Common myeloid progenitor, CD34-positive (primary cell): Measurements from ENCODE around the gene PNPLA2.
A peak's percentile ranks its signal among the peaks of the same experiment; 100 is the strongest.

Experiments used
- CTCF ChIA-PET: fragments of 350-600 bp; sonication (Branson Sonifier 250); formaldehyde crosslinking; loops from one replicate; lab custom pipeline; 2021; ENCODE audit warnings: antibody characterized with exemption; lab: Charles Lee
- POLR2A ChIA-PET: fragments of 350-600 bp; sonication (Branson Sonifier 250); formaldehyde crosslinking; loops from one replicate; lab custom pipeline; 2021; ENCODE audit warnings: antibody characterized with exemption; lab: Charles Lee
- DNase-seq, 3 donors: peaks; one replicate each; pipeline versions ENCODE4 v3.0.0 to v3.0.0-alpha.2; 2013
- H3K27ac ChIP-seq, 2 experiments: 1 replicate in 1 of 2; 2 replicates in 1 of 2; pipeline ENCODE4 v1.7.0; 2013; ENCODE audit warnings: inconsistent platforms in 2 of 2, low read length in 2 of 2, mild to moderate bottlenecking in 2 of 2, low read depth in 1 of 2, moderate library complexity in 1 of 2; ENCODE audit not compliant: severe bottlenecking in 2 of 2, insufficient read depth in 1 of 2, poor library complexity in 1 of 2
- H3K27me3 ChIP-seq, 5 experiments: replicated peaks in 2 of 5; 1 replicate in 3 of 5; 2 replicates in 2 of 5; pipeline versions ENCODE4 v1.6.1 to v1.7.0; 2013; ENCODE audit warnings: low read length in 4 of 5, mild to moderate bottlenecking in 2 of 5, moderate library complexity in 2 of 5, inconsistent platforms in 1 of 5; ENCODE audit not compliant: insufficient read depth in 5 of 5, control insufficient read depth in 4 of 5
- H3K36me3 ChIP-seq, 4 experiments: 1 replicate in 2 of 4; 2 replicates in 2 of 4; pipeline versions ENCODE4 v1.6.1 to v1.7.0; 2013; ENCODE audit warnings: low read length in 3 of 4, control low read depth in 1 of 4, mild to moderate bottlenecking in 1 of 4; ENCODE audit not compliant: control insufficient read depth in 4 of 4, insufficient read depth in 4 of 4
- H3K4me1 ChIP-seq, 4 experiments: 1 replicate in 3 of 4; 2 replicates in 1 of 4; pipeline versions ENCODE4 v1.6.1 to v1.7.1; 2013; ENCODE audit warnings: low read length in 3 of 4, mild to moderate bottlenecking in 3 of 4, control low read depth in 1 of 4, inconsistent platforms in 1 of 4, moderate library complexity in 1 of 4; ENCODE audit not compliant: control insufficient read depth in 4 of 4, insufficient read depth in 4 of 4; ENCODE audit errors: control extremely low read depth in 1 of 4
- H3K4me3 ChIP-seq, 7 experiments: 1 replicate in 4 of 7; 2 replicates in 3 of 7; pipeline versions ENCODE4 v1.5.1 to v1.7.0; 2013; ENCODE audit warnings: mild to moderate bottlenecking in 7 of 7, low read length in 6 of 7, moderate library complexity in 6 of 7, inconsistent platforms in 2 of 7, low read depth in 2 of 7, control low read depth in 1 of 7; ENCODE audit not compliant: insufficient read depth in 4 of 7, control insufficient read depth in 1 of 7; ENCODE audit errors: extremely low read depth in 1 of 7
- H3K9me3 ChIP-seq, 5 experiments: 1 replicate in 4 of 5; 2 replicates in 1 of 5; pipeline versions ENCODE4 v1.6.1 to v1.7.1; 2013; ENCODE audit warnings: low read length in 4 of 5, mild to moderate bottlenecking in 2 of 5, inconsistent platforms in 1 of 5, low read depth in 1 of 5, moderate library complexity in 1 of 5; ENCODE audit not compliant: control insufficient read depth in 4 of 5, insufficient read depth in 2 of 5; ENCODE audit errors: control extremely low read depth in 1 of 5
- WGBS: methylation state at CpG from one replicate; pipeline ENCODE4 v1.1.5; 2013; ENCODE audit not compliant: insufficient coverage; 5-methylcytosine and 5-hydroxymethylcytosine counted together

Gene PNPLA2

DNA sequence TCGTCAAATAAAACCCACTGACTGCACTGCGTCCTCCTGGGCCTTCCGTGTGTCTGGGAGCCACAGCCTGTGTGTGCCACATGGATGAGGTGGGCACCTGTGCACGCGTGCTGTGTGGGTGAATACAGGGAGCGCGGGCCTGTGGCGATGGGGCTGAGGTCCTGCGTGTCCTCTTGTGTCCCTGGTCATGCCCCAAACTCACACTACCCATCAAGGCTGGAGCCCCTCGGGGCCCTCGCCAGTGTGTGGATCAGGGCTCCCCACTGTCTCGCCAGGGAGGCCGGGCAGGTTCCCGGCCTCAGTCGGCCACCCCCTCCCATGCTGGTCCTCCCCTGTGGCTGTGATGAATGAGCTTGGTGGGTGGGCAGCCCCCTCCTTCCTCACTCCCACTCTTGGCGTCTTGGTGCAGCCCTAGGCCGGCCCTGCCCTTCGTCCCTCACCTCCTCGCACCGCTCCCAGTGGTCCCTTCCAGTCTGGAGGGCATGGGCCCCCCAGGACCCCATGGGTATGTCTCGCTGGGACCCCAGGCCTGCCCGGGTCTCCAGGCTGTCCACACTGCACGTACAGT lies 13.3 kb downstream of the PNPLA2 start:
- Histone ChIP-seq H3K4me1 (peaks cover 0 to 77% (median 67%) of the 10 kb centered on the region in 4 experiments), H3K27me3 (peaks cover 0 to 56% (median 22%) of the 10 kb centered on the region in 5 experiments), H3K36me3 (peaks cover 0 to 9% (median 1%) of the 10 kb centered on the region in 4 experiments), H3K9me3 (no peaks in the 10 kb centered on the region), H3K4me3 (peak overlapping the region in 5 of 7 experiments; percentile 10 to 78 (median 48)), H3K27ac (peak overlapping the region in 1 of 2 experiments; percentile 54)
- ChIA-PET CTCF (interaction anchor here (0.9 to 1.9 kb wide), 6 partner anchors 9 to 21 kb away, joined by 3 to 10 read pairs (median 6); no protein-coding TSS in a partner anchor), POLR2A (interaction anchor here (0.6 to 4.1 kb wide), 4 partner anchors 10 to 26 kb away, joined by 3 to 19 read pairs (median 5); partner anchors contain the start of genes POLR2L and TSPAN4)
- WGBS = 89% methylated on average over 17 of the region's 23 CpGs
- DNase-seq = no peak

DNA sequence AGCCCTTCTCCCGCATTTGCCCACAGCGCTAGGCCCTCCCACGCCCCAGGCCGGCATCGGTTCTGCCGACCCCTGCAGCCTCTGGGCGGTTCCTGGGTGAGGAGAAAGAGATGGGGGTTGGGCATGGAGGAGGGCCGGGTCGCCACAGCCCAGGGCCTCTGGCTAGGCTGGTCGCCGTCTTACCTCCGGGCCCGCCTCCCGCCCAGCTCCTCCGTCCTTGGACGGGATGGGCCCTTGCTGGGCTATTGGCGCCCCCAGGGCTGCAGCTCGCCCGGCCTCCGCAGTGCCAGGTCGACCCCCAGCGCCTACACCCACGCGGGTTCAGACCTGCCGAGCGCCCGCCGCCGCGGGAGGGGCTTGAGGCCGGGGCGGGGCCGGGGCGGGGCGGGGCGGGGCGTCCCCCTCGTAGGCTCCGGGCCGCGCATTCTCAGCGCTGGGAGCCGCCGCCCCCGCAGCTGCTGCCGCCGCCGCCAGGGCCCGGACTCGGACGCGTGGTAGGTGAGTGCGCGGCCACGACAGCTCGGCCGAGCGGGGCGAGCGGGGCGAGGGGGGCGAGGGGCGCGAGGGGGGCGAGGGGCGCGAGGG lies 13.9 kb downstream of the PNPLA2 start, which contains the start of gene CD151:
CD151 (plus strand) TSS at position 424 of the 585 bp plus-strand sequence. CDS start 3,118 bp downstream, outside the sequence.
- ChIA-PET POLR2A (interaction anchor here (0.8 to 4.1 kb wide), 3 partner anchors 9 to 13 kb away, joined by 3 to 19 read pairs (median 7); partner anchors contain the start of genes POLR2L and TSPAN4), CTCF (interaction anchor here (0.9 to 1.9 kb wide), 5 partner anchors 10 to 21 kb away, joined by 3 to 10 read pairs (median 5); no protein-coding TSS in a partner anchor)
- Histone ChIP-seq H3K27me3 (peaks cover 0 to 56% (median 21%) of the 10 kb centered on the region in 5 experiments), H3K27ac (peak within 1 kb of the TSS in 1 of 2 experiments; percentile 54), H3K9me3 (no peaks in the 10 kb centered on the region), H3K36me3 (peaks cover 0 to 15% (median 4%) of the 10 kb centered on the region in 4 experiments), H3K4me3 (peak within 1 kb of the TSS; percentile 37 to 78 (median 66)), H3K4me1 (peaks cover 0 to 71% (median 62%) of the 10 kb centered on the region in 4 experiments)
- WGBS = under 1% methylated on average over 38 of the region's 67 CpGs
- DNase-seq = peak in 1 of 3 donors; percentile 58

DNA sequence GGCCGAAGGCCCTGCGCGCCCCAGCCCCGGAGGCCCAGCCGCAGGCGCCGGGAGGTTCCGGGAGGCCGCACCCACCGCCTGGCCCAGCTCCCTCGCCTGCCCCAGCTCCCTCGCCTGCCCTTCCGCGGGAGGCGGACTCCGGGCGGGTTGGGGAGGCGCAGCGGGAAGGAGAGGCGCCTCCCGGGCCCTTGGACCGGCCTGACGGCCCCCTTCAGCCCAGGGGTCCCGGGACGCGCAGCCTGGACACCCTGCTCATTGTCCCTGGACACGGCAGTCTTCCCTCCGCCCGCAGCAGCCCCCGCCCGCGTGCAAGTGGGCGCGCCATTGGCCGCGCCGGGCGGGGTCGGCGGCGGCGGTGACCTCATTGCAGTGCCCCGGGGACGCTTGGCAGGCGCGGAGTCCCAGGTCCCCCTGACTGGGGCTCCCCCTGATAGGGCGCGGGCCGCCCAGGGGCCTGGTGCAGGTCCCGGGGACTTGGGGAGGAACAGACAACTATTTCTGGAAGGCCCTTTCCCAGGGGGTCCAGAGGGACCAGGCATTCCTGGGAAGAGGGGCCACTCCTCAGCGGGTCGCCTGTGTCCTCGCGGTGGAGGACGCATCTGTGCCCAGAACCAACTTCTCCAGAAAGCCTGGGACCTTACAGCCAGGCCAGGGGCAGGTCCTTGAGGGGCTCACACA lies 14.5 kb downstream of the PNPLA2 start:
- H3K27me3 ChIP-seq = peaks cover 0 to 49% (median 18%) of the 10 kb centered on the region in 5 experiments
- H3K4me1 ChIP-seq = peaks cover 0 to 66% (median 57%) of the 10 kb centered on the region in 4 experiments
- H3K27ac ChIP-seq = peak overlapping the region in 1 of 2 experiments; percentile 25
- CTCF ChIA-PET = interaction anchor here (0.7 to 2.2 kb wide), 6 partner anchors 10 to 16 kb away, joined by 3 to 13 read pairs (median 4); partner anchors contain the start of genes POLR2L and TSPAN4
- WGBS = under 1% methylated on average over 50 of the region's 55 CpGs
- DNase-seq = peak in 1 of 3 donors; percentile 59
- peaks cover 0 to 20% (median 9%) of the 10 kb centered on the region in 4 experiments for H3K36me3 ChIP-seq
- POLR2A ChIA-PET = interaction anchor here (0.6 to 4.1 kb wide), 4 partner anchors 8 to 24 kb away, joined by 3 to 19 read pairs (median 6); partner anchors contain the start of genes POLR2L, RPLP2 and TSPAN4
- peak overlapping the region; percentile 37 to 78 (median 66) for H3K4me3 ChIP-seq
- no peaks in the 10 kb centered on the region for H3K9me3 ChIP-seq

DNA sequence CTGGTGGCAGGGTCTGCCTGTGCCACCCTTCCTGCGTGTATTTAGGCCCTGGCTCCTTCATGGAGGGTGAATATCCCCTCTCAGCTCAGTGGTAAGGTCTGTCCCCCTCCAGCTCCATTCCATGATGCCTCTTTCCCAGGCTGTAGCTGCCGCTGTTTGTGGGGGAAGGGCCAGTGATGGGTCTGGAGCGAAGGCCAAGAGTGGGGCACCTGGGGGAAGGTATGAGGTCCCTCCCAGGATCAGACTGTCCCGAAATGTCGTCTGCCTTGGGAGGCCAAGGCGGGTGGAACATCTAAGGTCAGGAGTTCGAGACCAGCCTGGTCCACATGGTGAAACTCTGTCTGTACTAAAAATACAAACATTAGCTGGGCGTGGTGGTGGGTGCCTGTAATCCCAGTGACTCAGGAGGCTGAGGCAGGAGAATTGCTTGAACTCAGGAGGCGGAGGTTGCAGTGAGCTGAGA lies 15.2 kb downstream of the PNPLA2 start:
- peaks cover 0 to 43% (median 18%) of the 10 kb centered on the region in 5 experiments for H3K27me3 ChIP-seq
- WGBS = 88% methylated on average over 4 of the region's 9 CpGs
- H3K36me3 ChIP-seq = peaks cover 0 to 27% (median 12%) of the 10 kb centered on the region in 4 experiments
- ChIA-PET CTCF (interaction anchor here (0.7 to 2.2 kb wide), 6 partner anchors 9 to 218 kb away, joined by 3 to 13 read pairs (median 5); partner anchors contain the start of genes POLR2L and TSPAN4), POLR2A (interaction anchor here (0.6 to 4.1 kb wide), 5 partner anchors 8 to 24 kb away, joined by 3 to 19 read pairs (median 7); partner anchors contain the start of genes PNPLA2, POLR2L, RPLP2 and TSPAN4)
- DNase-seq = no peak
- peaks cover 0 to 61% (median 50%) of the 10 kb centered on the region in 4 experiments for H3K4me1 ChIP-seq
- peak overlapping the region in 3 of 7 experiments; percentile 66 to 78 (median 68) for H3K4me3 ChIP-seq
- H3K9me3 ChIP-seq = no peaks in the 10 kb centered on the region
- peak overlapping the region in 1 of 2 experiments; percentile 25 for H3K27ac ChIP-seq

DNA sequence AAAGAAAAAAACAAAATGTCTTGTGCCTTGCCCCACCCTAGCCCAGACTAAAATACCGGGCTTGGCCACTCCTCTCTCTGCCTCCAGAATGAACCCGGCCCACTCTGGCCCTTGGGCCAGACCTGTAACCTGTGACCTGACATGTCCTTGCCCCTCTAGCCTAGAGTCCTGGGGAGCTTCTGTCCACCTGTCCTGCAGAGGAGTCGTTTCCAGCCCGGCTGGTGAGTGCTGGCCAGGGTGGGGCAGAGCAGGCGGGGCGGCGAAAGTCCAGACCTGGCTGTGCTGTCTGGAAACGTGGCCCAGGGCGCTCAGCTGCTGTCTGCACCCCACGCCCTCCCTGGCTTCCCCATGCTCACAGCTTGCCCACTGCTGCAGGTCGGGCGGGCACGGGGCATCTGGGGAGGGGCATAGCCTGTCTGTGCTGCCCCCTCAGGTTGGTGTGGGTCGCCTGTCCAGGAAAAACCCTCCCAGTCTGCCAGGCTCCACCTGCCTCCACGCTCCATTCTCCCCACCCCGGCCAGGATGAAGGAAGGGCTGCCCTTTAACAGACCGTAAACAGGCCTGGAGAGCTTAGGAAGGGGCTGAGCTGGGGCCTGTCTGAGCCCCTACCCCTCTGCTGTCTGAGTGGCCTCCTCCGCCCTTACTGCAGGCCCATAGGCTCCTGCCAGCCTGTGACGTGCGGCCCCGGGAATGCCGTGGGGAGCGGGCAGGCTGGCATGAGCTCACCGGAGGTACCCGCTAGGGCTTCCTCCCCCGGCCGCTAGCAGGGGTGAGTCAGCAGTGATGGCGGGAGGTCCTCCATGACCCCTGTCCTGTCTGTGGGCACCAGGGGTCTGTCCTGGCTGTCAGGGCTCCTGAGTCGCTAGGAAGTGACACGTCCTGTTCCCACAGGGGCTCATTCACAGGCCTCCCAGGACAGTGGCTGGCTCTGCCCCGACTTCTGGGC lies 15.9 kb downstream of the PNPLA2 start:
- no peaks in the 10 kb centered on the region for H3K9me3 ChIP-seq
- H3K4me1 ChIP-seq = peaks cover 0 to 53% (median 43%) of the 10 kb centered on the region in 4 experiments
- peaks cover 0 to 35% (median 15%) of the 10 kb centered on the region in 5 experiments for H3K27me3 ChIP-seq
- peak; percentile 69 to 79 (median 70) for DNase-seq
- peaks cover 2 to 34% (median 18%) of the 10 kb centered on the region in 4 experiments for H3K36me3 ChIP-seq
- CTCF ChIA-PET = interaction anchor here (0.7 to 2.2 kb wide), 8 partner anchors 9 to 217 kb away, joined by 3 to 13 read pairs (median 4); no protein-coding TSS in a partner anchor
- no peak overlapping the region for H3K27ac ChIP-seq
- WGBS = 17% methylated on average over 22 of the region's 31 CpGs
- POLR2A ChIA-PET = interaction anchor here (0.8 to 4.1 kb wide), 5 partner anchors 7 to 23 kb away, joined by 3 to 19 read pairs (median 4); partner anchors contain the start of genes PNPLA2, POLR2L and TSPAN4
- H3K4me3 ChIP-seq = peak overlapping the region in 3 of 7 experiments; percentile 52 to 58 (median 53)
